Effector memory CD4-positive, alpha-beta T cell (primary cell): ENCODE data around the gene TXN2.

Experiments used
- DNase-seq, 3 donors: peaks; one replicate each; pipeline ENCODE4 v3.0.0-alpha.2; 2020
- H3K27ac ChIP-seq: 2 replicates; pipeline ENCODE4 v1.7.0; 2013; ENCODE audit warnings: mild to moderate bottlenecking, low read length, moderate library complexity; ENCODE audit not compliant: insufficient read depth, poor library complexity, severe bottlenecking
- H3K27me3 ChIP-seq: replicated peaks from 2 replicates; pipeline ENCODE4 v1.7.0; 2013; ENCODE audit warnings: mild to moderate bottlenecking, low read length; ENCODE audit not compliant: insufficient read depth, control insufficient read depth, poor library complexity, severe bottlenecking
- H3K36me3 ChIP-seq: 2 replicates; pipeline ENCODE4 v1.7.0; 2013; ENCODE audit warnings: mild to moderate bottlenecking, low read length, moderate library complexity; ENCODE audit not compliant: control insufficient read depth, insufficient read depth
- H3K4me1 ChIP-seq: 2 replicates; pipeline ENCODE4 v1.7.0; 2013; ENCODE audit warnings: low read length, mild to moderate bottlenecking; ENCODE audit not compliant: control insufficient read depth, insufficient read depth, poor library complexity, severe bottlenecking
- H3K4me3 ChIP-seq: 2 replicates; pipeline ENCODE4 v1.7.0; 2013; ENCODE audit warnings: low read length, low read depth, mild to moderate bottlenecking; ENCODE audit not compliant: insufficient read depth, poor library complexity, severe bottlenecking
- H3K9me3 ChIP-seq: 2 replicates; pipeline ENCODE4 v1.7.0; 2013; ENCODE audit warnings: mild to moderate bottlenecking, low read length, moderate library complexity; ENCODE audit not compliant: control insufficient read depth

Gene TXN2

GRCh38 chr22:36419177-36419911, 62.1 kb downstream of the TXN2 start:
- H3K9me3 ChIP-seq = no peaks in the 10 kb centered on the region
- H3K4me1 ChIP-seq = peaks cover 5% of the 10 kb centered on the region
- no peak overlapping the region for H3K4me3 ChIP-seq
- no peaks in the 10 kb centered on the region for H3K27me3 ChIP-seq
- no peaks in the 10 kb centered on the region for H3K36me3 ChIP-seq
- no peak for DNase-seq
- no peak overlapping the region for H3K27ac ChIP-seq

GRCh38 chr22:36417281-36417686, 64.2 kb downstream of the TXN2 start:
- H3K9me3 ChIP-seq = no peaks in the 10 kb centered on the region
- no peak for DNase-seq
- H3K27me3 ChIP-seq = no peaks in the 10 kb centered on the region
- H3K36me3 ChIP-seq = no peaks in the 10 kb centered on the region
- H3K27ac ChIP-seq = no peak overlapping the region
- no peak overlapping the region for H3K4me3 ChIP-seq
- H3K4me1 ChIP-seq = peaks cover 5% of the 10 kb centered on the region
